Amygdala (tissue), 56 donors: ENCODE measurements around the gene CTPS1.
A peak's percentile ranks its signal among the peaks of the same experiment; 100 is the strongest.

ENCODE experiments used
- DNase-seq, 56 donors: peaks; one replicate each; lab custom pipeline; 2025; lab: John Stamatoyannopoulos, UW

CTPS1 gene

DNA sequence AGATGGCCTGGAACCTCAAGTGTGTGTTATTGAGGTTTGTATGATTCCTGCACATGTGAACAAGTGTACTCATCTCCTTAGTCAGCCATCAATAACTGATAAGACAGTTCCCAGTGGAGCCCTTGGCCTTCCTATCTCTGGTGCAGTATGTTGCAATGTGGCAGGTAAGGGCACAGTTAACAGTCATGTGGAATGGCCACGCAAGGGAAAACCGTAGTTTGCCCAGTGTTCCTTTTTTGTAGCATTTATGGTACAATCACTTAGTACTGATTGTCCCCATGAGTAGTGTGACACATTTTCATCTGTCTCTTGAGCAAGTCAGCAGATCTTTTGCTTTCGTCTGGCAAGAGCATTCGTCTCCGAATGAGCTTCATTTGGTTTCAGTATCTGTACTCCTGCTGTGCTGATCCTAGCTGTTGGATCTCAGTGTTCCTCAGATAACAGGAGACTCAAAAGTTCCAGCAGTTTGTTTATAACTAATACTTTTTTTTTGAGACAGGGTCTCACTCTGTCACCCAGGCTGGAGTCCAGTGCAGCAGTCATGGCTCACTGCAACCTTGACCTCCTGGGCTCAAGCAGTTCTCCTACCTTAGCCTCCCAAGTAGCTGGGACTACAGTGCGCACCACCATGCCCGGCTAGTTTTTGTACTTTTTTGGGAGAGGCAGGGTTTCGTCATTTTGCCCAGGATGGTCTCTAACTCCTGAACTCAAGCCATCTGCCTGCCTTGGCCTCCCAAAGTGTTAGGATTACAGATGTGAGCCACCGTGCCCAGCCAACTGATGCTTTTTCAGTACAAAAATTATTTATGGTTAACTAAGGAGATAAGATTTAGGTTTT, 8.2 kb downstream of the CTPS1 start:
- DNase-seq = no peak

- no peak for DNase-seq
Observed at GRCh38 chr1:40988280-40988679, 8.8 kb downstream of the CTPS1 start.

GRCh38 chr1:40989066-40989465, 9.6 kb downstream of the CTPS1 start:
- no peak for DNase-seq

- DNase-seq = no peak
Observed at GRCh38 chr1:40997096-40997495, 17.6 kb downstream of the CTPS1 start.

DNA sequence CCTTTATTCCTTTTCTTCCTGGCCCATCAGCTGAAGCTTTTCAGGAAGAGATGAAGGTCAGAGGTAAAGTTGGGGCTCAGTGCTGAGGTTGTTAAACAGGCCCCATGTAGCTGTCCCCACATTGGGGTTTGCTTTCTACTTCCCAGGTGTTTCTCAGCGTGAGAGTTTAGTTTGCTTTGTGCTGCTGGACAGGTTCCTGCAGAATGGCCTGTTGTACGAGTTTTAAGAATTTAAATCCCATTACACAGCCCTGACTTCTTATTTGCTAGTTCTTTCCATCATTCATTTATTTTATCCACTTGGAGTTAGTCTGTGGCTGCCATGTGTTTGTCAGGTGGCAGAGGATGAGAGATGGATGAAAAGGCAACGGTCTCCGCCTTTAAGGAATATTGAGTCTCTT, 19.2 kb downstream of the CTPS1 start:
- DNase-seq = no peak

- no peak for DNase-seq
Observed at GRCh38 chr1:41003127-41003639, 23.7 kb downstream of the CTPS1 start.

- peak in 54 of 56 donors; percentile 22 to 95 (median 72) for DNase-seq
Observed at GRCh38 chr1:41003640-41004220, 24.2 kb downstream of the CTPS1 start.

GRCh38 chr1:41005876-41006275, 26.4 kb downstream of the CTPS1 start:
- no peak for DNase-seq

GRCh38 chr1:41006942-41007865, 27.7 kb downstream of the CTPS1 start:
- peak in 1 of 56 donors; percentile 20 for DNase-seq

DNA sequence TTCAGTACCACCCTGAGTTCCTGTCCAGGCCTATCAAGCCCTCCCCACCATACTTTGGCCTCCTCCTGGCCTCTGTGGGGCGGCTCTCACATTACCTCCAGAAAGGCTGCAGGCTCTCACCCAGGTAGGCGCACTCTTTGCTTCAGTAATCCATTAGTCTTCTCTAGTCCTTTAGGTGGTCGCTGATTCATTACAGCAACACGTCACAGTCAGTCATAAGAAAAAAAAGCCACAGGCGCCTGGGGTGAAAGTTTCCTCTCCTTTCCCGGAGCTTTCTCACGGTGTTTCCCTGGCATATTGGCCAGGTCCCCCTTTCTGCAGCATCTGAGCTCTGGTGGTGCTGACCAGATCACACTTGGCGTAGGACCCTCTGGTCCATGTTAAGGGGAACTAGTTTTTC, 30.0 kb downstream of the CTPS1 start:
- DNase-seq = no peak

DNA sequence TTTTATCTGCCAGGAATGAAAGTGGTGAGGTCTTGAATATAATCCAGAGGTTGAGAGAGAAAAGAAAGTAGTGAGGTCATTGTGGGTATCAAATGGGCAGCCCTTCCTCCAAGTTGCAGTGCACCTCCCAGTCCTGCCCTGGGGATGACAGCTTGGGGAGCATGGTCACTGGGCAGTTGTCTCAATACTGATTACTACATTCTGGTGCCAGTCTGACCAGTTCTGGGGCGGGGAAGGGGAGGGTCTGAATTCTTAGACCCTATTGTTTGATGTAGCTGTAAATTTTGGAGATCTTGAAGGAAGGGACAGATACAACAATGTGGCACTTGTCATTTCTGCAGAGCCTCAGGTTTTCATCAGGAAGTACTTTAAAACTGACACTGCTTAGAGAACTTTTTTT, 30.8 kb downstream of the CTPS1 start:
- no peak for DNase-seq

- DNase-seq = no peak
Observed at GRCh38 chr1:41013024-41013423, 33.5 kb downstream of the CTPS1 start.

- no peak for DNase-seq
Observed at GRCh38 chr1:41013796-41014195, 34.3 kb downstream of the CTPS1 start.

GRCh38 chr1:41014871-41015270, 35.4 kb downstream of the CTPS1 start:
- no peak for DNase-seq

DNA sequence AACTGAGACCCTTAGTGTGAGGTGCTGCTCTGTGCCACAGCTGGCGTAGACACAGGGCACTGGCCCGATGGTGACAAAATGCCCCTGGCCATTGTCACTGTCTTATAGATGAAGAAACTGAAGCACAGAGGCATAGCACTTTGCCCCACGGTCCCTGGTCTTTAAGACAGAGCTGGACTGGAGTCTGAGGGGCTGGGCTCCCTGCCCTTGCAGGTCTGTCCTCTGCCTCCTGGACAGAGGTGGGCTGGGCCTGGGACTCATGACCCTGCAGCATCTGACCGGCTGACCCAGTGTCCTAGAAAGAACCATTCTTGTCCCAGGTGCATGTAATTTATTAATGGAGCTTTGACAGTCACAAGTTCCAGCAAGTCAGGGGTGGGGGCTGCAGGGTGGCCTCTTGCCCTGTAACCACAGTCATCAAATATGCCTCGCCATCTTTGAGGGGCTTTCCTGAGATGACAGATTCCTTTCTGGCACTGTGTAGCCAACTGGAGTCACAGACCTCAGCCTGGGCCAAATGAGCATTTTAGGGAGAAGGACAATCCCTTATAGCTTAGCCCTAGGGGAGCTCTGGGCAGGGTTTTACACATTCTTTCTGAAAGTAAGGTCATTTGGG, 35.9 kb downstream of the CTPS1 start:
- no peak for DNase-seq

- DNase-seq = no peak
Observed at GRCh38 chr1:41015897-41016470, 36.5 kb downstream of the CTPS1 start.

DNA sequence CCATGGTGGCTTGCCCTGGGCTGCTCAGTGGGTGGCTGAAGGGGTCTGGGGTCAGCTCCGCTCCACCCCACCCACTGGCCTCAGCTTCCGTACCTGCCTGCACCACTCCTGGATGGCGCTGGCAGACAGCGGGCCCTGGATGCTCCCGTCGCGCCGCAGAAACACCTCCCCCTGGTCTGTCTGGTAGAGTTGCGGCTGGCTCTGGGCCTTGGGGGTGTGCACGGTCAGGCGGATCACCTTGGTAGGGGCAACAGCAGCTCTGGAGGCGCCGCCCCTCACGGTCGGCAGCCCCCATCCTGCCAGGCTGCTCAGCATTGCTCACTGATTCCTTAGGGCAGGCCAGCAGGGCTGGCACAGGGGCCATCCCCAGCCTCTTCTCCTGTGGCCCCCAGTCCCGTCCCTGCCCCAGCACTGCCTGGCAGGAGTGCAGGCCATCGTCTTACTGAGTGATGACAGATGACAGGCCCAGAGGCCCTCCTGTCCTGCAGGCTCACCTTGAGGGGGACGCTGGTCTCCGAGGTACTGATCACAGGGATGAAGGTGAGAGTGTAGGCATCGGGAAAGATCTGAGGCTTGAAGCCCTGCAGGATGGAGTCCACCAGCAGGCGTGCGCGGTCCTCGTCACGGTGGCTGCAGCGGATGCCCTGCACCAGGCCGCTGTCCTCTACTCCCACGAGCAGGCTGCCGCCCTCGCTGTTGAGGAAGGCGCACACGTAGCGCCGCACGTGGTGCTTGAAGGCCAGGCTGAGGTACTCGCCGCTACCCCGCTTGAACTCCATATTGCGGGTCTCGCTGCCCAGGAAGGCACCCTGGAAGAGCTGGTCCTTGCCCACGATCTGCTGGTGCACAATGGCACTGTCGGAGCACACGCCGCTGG, 37.9 kb downstream of the CTPS1 start:
- no peak for DNase-seq

DNA sequence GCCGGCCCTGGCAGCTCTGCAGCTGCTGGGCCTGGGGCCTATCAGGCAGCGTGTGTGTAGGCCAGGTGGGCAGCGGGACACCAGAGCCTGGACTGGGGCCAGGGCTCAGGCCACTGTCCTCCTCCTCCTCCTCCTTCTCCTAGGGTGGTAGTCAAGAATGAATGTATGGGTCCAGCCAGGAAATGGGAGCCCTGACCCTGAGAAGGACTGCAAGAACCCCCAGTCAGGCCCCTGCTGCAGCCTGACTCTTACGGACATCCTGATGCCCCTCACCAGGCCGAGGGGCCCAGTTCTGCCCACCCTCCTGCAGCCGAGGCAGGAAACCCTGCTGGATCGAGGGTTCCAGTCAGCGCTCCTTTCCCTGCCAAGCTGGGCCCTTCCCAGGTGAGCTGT, 38.5 kb downstream of the CTPS1 start:
- no peak for DNase-seq

GRCh38 chr1:41019353-41019745, 39.9 kb downstream of the CTPS1 start:
- DNase-seq = no peak
